ENCODE results near the gene GNA14.

The GNA14 gene

DNA sequence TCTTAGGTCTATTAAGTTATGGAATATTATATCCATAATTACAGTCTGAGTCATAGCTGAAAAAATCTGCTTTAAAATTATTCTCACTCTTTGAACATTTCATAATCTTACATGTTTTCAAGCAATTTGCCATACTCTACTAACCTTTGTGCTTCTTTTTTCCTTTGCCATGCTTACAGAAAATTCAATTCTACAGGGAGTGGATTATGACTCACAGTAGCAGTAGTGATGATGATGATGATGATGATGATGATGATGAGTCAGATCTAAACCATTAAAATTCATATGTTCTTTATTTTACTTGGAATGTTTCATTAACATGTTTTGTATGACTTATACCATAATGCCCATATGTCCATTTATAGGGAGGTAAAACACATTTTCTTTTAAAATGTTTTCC lies 263.7 kb downstream of the GNA14 start:
- peak; percentile 83 for DNase-seq

- DNase-seq = peak; percentile 39
Measured at GRCh38 chr9:77375956-77376532, 272.1 kb downstream of the GNA14 start.

DNA sequence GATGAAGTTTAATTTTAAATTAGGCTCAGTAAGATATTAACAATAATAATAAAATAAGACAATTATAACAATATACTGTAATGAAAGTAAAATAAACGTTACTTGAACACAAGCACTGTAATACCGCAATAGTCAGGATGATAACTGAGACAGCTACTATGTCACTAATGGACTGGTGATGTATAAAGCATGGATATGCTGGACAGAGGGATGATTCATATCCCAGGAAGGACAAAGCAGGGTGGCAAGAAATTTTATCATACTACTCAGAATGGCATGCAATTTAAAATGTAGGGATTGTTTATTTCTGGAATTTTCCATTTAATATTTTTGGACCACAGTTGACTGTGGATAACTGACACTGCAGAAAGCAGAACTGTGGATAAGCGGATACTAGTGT lies 273.9 kb downstream of the GNA14 start:
- peak; percentile 26 for DNase-seq
